Skeletal muscle tissue (tissue), 4 donors: ENCODE measurements around the gene RBM10. TPM values are rescaled to one million over a fixed set of nuclear protein-coding genes. Genes with fewer than 3 reads are reported as not detected.

Experiments
- H3K27ac ChIP-seq: one replicate; pipeline ENCODE4 v1.7.0; 2013; ENCODE audit warnings: mild to moderate bottlenecking, low read depth, low read length, inconsistent platforms
- H3K27me3 ChIP-seq, 3 donors: one replicate each; pipeline ENCODE4 v1.7.0; 2013; ENCODE audit warnings: low read length in 3 of 3; ENCODE audit not compliant: control insufficient read depth in 3 of 3, insufficient read depth in 3 of 3
- H3K36me3 ChIP-seq, 3 donors: one replicate each; pipeline ENCODE4 v1.7.0; 2013; ENCODE audit warnings: low read length in 3 of 3; ENCODE audit not compliant: control insufficient read depth in 3 of 3, insufficient read depth in 3 of 3
- H3K4me1 ChIP-seq, 3 donors: one replicate each; pipeline ENCODE4 v1.7.0; 2013; ENCODE audit warnings: low read length in 3 of 3, mild to moderate bottlenecking in 3 of 3; ENCODE audit not compliant: control insufficient read depth in 3 of 3, insufficient read depth in 3 of 3
- H3K4me3 ChIP-seq, 3 donors: one replicate each; pipeline ENCODE4 v1.7.0; 2013; ENCODE audit warnings: low read length in 3 of 3
- H3K9ac ChIP-seq, 3 donors: one replicate each; pipeline ENCODE4 v1.7.0; 2013; ENCODE audit warnings: low read length in 3 of 3, mild to moderate bottlenecking in 3 of 3, moderate library complexity in 2 of 3, low read depth in 1 of 3
- H3K9me3 ChIP-seq, 3 donors: one replicate each; pipeline ENCODE4 v1.7.0; 2013; ENCODE audit warnings: low read length in 3 of 3; ENCODE audit not compliant: control insufficient read depth in 3 of 3
- total RNA-seq: library from RNA; depleted of rRNA; stranded (reverse); fragments of >200 nt; gene quantifications from one replicate; pipeline ENCODE4 v1.2.3, GENCODE V29; 2014
- donor health status: Osteomylitis.

RBM10 gene
- total RNA-seq, 1 donor from 2014 or later, result 30.8 TPM

DNA sequence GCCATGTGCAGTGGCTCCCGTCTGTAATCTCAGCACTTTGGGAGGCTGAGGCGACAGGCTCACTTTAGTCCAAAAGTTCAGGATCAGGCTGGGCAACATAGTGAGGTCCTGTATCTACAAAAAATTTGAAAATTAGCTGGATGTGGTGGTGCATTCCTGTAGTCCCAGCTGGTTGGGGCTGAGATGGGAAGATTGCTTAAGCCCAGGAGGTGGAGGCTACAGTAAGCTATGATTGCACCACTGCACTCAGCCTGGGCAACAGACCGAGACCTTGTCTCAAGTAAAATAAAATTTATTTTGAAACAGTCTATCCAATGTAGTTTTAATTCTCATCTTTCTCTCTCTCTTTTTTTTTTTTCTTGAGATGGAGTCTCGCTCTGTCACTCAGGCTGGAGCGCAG lies 21.1 kb downstream of the RBM10 start:
- Histone ChIP-seq H3K4me3 (no peak overlapping the region), H3K27ac (no peak overlapping the region), H3K27me3 (no peaks in the 10 kb centered on the region), H3K36me3 (peaks cover 6 to 13% (median 7%) of the 10 kb centered on the region in 3 donors), H3K9me3 (no peaks in the 10 kb centered on the region), H3K9ac (no peak overlapping the region), H3K4me1 (peaks cover 0 to 6% (median 0%) of the 10 kb centered on the region in 3 donors)

DNA sequence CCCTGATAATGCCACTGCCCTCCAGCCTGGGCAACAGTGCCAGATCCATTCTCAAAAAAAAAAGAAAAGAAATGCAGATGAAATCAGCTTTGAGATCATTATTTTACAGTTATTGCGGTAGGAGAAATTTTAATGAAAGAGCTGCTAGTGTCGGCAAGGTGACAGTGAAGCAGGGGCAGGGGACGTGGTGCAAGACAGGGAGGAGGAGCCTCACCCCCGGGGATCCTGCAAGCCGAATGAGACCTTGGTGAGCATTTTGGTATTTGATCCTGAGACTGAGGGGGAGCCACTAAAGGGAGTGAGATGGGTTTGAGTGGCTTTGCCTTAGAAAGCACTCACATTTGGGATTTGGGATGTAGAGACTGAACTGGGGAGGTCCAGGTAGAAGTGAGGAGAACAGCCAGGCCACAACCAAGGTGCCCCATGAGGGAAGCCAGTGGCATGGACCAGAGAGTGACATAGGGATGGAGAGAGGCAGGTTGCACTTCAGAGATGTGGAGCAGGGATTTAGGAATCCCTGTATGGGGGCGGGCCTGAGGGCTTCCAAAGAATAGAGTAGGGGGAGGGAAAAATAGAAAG lies 23.6 kb downstream of the RBM10 start:
- peaks cover 0 to 6% (median 0%) of the 10 kb centered on the region in 3 donors for H3K27me3 ChIP-seq
- H3K4me1 ChIP-seq, result peaks cover 0 to 6% (median 0%) of the 10 kb centered on the region in 3 donors
- H3K9ac ChIP-seq, result no peak overlapping the region
- no peak overlapping the region for H3K4me3 ChIP-seq
- H3K36me3 ChIP-seq, result peaks cover 17 to 25% (median 18%) of the 10 kb centered on the region in 3 donors
- no peak overlapping the region for H3K27ac ChIP-seq
- no peaks in the 10 kb centered on the region for H3K9me3 ChIP-seq

DNA sequence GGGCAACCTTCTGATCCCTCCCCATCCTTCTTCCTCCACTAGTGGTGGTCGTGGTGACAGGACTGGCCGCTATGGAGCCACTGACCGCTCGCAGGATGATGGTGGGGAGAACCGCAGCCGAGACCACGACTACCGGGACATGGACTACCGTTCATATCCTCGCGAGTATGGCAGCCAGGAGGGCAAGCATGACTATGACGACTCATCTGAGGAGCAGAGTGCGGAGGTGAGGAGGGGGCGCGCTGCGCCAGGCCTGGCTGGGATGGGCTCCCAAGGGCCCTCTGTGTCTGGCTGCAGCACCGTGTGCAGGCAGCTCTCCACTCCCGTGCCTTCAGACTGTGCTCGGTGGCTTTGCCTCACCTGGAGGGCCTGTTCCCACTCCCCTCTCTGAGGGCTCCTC lies 24.3 kb downstream of the RBM10 start:
- no peaks in the 10 kb centered on the region for H3K9me3 ChIP-seq
- H3K27me3 ChIP-seq, result peaks cover 0 to 6% (median 0%) of the 10 kb centered on the region in 3 donors
- H3K9ac ChIP-seq, result no peak overlapping the region
- H3K27ac ChIP-seq, result no peak overlapping the region
- H3K36me3 ChIP-seq, result peaks cover 17 to 25% (median 21%) of the 10 kb centered on the region in 3 donors
- H3K4me1 ChIP-seq, result peaks cover 0 to 6% (median 0%) of the 10 kb centered on the region in 3 donors
- no peak overlapping the region for H3K4me3 ChIP-seq

DNA sequence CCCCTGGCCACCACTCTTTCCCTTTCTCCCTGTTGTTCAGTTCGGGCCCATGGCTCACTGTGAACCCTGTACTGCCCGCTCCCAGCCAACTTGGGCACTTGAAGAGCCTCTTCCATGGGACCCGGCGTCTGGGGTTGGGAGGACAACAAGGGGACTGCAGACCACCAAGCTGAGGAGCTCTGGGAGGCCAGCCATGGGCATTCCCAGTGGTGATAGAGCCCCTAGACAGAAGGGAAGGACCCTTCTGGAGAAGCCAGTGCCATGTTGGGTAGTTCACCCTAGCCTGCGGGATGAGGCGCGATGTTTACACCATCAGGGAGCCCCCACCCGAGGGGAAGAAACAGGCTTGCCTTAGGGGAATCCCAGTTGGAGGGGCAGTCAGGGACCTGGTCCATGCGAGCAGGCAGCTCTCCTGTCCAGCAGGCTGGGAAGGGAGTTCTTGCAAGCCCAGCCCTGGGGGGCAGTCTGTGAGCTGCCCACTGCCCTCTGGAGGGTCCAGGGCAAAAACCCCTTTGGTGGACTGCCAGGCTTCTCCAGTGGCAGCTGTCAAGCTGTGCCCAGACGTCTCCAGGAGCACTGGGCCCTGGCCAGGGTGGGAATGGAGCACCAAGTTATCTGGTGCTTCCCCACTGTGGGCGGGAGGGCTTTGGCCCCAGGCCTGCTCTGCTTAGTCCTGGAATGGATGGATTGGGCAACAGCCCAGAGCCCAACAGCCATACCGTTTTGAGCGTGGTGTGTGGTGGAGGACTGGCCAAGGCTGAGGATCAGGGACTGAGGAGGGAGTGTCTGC lies 24.9 kb downstream of the RBM10 start:
- Histone ChIP-seq H3K27ac (no peak overlapping the region), H3K4me1 (peaks cover 0 to 6% (median 0%) of the 10 kb centered on the region in 3 donors), H3K9ac (no peak overlapping the region), H3K36me3 (peaks cover 19 to 26% (median 21%) of the 10 kb centered on the region in 3 donors), H3K9me3 (no peaks in the 10 kb centered on the region), H3K4me3 (no peak overlapping the region), H3K27me3 (peaks cover 0 to 6% (median 0%) of the 10 kb centered on the region in 3 donors)

DNA sequence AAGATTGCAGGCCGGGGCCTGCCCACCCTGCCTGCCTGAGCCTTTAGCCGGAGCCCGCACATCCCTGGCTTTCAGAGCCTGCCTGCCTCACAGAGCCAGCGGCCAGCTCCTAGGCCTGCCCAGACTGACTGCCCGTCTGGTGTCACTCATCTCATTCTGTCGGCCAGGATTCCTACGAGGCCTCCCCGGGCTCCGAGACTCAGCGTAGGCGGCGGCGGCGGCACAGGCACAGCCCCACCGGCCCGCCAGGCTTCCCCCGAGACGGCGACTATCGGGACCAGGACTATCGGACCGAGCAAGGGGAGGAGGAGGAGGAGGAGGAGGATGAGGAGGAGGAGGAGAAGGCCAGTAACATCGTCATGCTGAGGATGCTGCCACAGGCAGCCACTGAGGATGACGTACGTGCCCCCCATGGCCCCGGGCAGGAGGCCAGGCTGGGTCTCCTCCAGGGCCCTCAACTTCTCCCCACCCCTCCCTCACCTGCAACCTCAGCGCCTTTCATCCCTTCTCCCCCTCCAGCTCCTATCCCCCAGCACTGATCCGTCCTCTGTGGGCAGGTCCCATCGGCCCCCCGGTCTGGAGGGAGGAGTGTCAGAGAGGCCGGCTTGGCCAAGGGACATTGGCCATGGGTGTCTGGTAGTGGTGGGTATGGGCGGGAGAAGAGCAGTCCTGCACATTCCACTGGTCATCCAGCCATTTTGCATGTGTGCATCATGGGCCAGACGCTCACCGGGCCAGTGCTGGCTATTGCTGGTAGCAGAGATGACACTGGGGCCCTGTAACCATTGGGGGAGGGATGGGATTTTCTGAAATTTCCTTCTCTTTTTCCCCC lies 26.1 kb downstream of the RBM10 start:
- no peak overlapping the region for H3K27ac ChIP-seq
- no peak overlapping the region for H3K9ac ChIP-seq
- peaks cover 25 to 31% (median 26%) of the 10 kb centered on the region in 3 donors for H3K36me3 ChIP-seq
- no peaks in the 10 kb centered on the region for H3K9me3 ChIP-seq
- no peak overlapping the region for H3K4me3 ChIP-seq
- peaks cover 0 to 6% (median 0%) of the 10 kb centered on the region in 3 donors for H3K4me1 ChIP-seq
- peaks cover 0 to 12% (median 0%) of the 10 kb centered on the region in 3 donors for H3K27me3 ChIP-seq

DNA sequence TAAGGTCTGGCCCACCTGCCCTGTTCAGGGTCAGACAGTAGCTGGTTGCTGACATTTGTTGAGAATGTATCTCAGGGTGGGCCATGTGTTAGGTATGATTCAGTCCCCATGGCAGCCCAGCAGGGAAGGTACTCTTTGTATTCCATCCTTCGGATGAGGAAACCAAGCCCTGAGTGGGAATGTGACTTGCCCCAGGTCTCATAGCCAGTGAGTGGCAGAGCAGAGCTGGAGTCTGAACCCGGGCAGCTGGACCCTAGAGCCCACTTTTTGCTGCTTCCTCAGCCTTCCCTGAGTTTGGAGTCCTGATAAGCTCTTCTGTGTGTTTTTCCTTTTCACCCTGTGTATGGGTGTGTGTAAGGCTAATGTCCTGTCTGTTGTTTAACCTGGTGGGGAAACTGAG lies 27.0 kb downstream of the RBM10 start:
- Histone ChIP-seq H3K36me3 (peaks cover 34 to 40% (median 36%) of the 10 kb centered on the region in 3 donors), H3K27me3 (peaks cover 0 to 16% (median 0%) of the 10 kb centered on the region in 3 donors)

DNA sequence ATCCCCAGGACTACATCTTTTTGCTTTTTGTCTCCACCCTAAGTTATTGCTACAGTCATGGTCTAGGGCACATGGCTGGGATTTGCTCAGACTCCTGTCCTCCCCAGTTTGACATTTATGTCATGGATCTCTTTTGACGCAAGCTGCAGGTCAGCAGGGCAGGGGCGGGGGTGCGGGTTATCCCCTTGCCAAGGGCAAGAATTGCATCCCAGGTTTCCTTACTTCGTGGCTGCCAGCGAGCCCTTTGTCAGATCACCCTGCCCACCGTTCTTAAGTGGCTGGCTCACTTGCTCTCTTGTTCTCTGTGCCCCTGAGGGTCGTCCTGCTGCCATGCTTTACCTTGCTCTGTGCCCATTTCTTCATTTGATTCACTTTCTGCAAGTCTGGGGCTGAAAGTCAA lies 27.5 kb downstream of the RBM10 start:
- Histone ChIP-seq H3K4me3 (no peak overlapping the region), H3K9ac (no peak overlapping the region), H3K36me3 (peaks cover 37 to 42% (median 39%) of the 10 kb centered on the region in 3 donors), H3K9me3 (no peaks in the 10 kb centered on the region), H3K27me3 (peaks cover 0 to 16% (median 0%) of the 10 kb centered on the region in 3 donors), H3K4me1 (peaks cover 0 to 6% (median 0%) of the 10 kb centered on the region in 3 donors), H3K27ac (no peak overlapping the region)

More for the DNA sequence above, 27.0 kb downstream of the RBM10 start:
- no peak overlapping the region for H3K4me3 ChIP-seq
- H3K9me3 ChIP-seq, result no peaks in the 10 kb centered on the region
- H3K27ac ChIP-seq, result no peak overlapping the region
- no peak overlapping the region for H3K9ac ChIP-seq
- H3K4me1 ChIP-seq, result peaks cover 0 to 6% (median 0%) of the 10 kb centered on the region in 3 donors

DNA sequence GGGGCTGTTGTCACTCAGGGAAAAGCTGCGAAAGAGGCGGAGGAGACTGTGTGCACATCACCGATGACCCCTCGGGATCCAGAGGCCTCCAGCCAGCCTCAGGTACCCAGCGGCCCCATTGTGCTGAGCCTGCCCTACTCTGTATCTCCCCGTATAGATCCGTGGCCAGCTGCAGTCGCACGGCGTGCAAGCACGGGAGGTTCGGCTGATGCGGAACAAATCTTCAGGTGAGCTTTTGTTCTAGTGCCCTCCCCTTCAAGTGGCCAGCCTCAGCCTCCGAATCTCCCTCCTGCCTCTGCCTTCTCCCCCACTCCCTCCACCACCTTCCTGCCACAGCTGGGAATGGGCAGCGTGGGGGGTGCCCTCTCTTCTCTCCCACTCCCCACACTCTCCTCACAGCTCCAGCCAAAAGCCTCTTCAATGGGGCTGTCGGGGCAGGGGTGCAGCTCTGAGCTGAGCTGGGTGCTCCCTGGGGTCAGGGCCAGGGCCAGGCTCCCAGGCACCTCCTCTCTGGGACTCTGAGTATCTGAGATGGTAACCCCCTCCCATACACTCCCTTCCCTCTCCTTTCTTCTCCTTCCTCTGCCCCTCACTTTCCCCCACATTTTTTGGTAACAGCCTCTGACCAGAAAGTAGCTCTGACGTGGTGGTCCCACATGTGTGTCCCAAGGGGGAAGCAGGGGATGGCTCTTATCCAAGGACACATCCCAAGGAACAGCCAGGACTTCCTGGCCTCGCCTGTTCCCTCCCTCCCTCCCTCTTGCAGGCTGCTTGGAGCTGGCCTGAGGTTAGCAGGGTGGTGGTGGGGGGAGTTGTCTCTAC lies 28.2 kb downstream of the RBM10 start:
- no peak overlapping the region for H3K27ac ChIP-seq
- no peaks in the 10 kb centered on the region for H3K9me3 ChIP-seq
- H3K4me3 ChIP-seq, result no peak overlapping the region
- H3K36me3 ChIP-seq, result peaks cover 43 to 46% (median 44%) of the 10 kb centered on the region in 3 donors
- no peak overlapping the region for H3K9ac ChIP-seq
- H3K4me1 ChIP-seq, result peaks cover 0 to 6% (median 0%) of the 10 kb centered on the region in 3 donors
- H3K27me3 ChIP-seq, result peaks cover 0 to 20% (median 0%) of the 10 kb centered on the region in 3 donors

DNA sequence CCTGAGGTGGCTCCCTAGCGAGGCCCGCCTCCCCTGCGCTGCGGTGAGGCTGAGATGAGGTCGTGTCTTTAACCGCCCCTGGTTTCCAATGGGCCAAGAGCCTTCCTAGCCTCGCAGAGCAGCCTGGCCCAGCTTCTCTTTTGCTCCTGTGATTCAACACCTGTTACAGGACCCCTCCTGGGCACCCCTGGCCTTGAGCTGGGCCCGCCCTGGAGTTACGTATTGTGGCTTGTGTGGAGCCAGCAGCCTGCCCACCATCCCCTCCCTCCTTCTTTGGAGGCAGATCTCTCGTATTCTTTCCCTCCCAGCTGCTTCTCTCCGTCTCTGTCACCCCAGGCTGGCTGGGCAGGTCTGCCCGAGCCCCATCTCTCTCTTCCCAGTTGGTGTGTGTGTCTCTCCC lies 29.4 kb downstream of the RBM10 start:
- no peak overlapping the region for H3K9ac ChIP-seq
- no peak overlapping the region for H3K4me3 ChIP-seq
- H3K36me3 ChIP-seq, result peaks cover 45 to 52% (median 50%) of the 10 kb centered on the region in 3 donors
- peaks cover 0 to 11% (median 5%) of the 10 kb centered on the region in 3 donors for H3K4me1 ChIP-seq
- H3K9me3 ChIP-seq, result no peaks in the 10 kb centered on the region
- H3K27ac ChIP-seq, result no peak overlapping the region
- peaks cover 0 to 23% (median 0%) of the 10 kb centered on the region in 3 donors for H3K27me3 ChIP-seq
